ENCODE results near the gene COBL.

The COBL gene

DNA sequence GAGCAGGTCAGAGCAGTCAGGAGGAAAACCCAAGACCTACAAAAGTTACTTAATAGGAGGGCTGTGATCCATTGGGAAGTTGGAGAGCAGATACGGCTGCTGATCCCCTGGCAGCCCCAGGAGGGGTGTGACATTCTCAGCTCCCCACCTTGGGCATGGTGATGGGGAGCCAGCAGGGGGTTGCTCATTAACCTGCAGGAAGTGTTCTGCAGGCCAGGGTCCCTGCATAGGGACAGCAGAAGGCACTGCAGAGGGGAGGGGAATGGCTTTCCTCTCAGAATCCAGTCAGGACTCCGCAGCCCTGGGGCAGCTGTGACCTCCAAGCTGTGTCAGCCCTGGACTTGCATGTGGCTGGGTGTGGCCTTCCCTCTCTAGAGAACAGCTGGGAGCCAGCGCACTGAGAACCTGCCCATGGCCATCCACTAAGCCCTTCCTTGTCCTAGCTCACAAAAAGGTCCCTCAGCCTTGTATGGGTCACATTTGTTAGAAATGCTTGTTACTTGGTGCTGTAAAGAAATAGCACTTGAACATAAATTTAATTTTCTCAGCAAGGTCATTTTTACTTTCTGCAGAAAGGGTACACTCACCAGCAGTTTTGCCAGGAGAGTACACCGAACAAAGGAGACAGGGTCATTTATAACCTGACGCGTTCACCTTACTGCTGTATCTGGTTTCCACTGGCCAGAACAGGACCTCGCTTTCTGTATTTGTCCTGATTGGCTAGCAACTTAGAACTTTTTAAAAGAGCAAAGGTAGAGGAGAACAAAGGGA lies 169.6 kb downstream of the COBL start:
- no peak for DNase-seq (ENCODE audit: low read depth in 2 of 2)

- no peak for DNase-seq (ENCODE audit: low read depth in 2 of 2)
Observed at GRCh38 chr7:51144178-51144577, 172.4 kb downstream of the COBL start.

DNA sequence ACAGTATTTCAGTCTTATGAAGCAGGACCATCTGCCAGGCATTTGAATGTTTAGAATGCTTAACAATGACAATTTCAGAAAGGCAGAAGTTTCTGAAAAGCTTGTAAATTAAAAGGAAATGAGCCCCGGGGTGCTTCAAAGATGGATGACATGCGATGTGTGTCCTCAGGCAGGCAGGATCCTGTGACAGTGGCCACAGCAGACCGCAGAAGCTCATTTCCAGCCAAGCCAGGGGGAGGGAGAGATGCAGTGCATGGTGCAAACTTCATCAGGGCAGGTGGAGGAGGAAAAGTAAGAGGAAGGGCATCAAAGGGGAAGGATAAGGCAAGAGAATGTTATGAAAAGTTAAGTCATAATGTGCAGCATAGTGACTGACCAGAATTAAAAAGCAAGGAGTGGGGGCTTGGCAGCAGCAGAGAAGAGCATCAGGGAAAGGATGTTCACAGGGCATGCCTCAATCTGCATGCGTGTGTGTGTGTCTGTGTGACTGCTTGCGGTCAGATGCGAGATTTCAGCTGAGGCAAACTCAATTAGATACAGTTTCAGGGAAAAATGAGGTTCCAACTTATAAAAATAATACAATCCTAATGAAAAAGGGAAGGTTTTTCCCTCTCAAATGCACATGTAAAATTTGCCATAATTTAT lies 173.7 kb downstream of the COBL start:
- DNase-seq (ENCODE audit: low read depth in 2 of 2), result no peak

DNA sequence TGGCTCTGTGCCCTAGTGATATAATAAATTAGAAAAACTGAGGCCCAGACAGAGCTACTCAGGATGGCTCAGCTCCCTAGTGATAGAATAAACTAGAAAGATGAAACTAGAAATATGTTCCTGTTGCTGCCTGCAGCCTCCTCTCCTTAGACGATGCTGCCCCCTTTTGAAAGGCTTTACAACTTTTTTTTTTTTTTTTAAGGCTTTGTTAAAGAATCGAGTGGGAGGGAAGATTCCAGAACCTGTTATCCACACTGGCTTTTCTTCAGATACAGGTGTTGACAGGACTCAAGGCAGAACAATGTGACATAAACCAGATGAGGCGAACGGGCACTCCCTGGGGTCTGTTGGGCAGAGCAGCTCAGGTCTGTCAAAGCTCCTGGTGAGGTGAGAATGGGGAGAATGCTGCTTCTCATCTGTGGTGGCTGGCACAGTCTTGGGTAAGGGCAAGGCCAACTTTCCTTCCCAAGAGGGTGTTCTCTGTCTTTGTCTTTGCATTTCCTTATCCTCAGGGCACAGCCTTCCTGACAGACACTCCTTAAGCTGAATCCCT lies 175.1 kb downstream of the COBL start:
- DNase-seq (ENCODE audit: low read depth in 2 of 2), result no peak

DNA sequence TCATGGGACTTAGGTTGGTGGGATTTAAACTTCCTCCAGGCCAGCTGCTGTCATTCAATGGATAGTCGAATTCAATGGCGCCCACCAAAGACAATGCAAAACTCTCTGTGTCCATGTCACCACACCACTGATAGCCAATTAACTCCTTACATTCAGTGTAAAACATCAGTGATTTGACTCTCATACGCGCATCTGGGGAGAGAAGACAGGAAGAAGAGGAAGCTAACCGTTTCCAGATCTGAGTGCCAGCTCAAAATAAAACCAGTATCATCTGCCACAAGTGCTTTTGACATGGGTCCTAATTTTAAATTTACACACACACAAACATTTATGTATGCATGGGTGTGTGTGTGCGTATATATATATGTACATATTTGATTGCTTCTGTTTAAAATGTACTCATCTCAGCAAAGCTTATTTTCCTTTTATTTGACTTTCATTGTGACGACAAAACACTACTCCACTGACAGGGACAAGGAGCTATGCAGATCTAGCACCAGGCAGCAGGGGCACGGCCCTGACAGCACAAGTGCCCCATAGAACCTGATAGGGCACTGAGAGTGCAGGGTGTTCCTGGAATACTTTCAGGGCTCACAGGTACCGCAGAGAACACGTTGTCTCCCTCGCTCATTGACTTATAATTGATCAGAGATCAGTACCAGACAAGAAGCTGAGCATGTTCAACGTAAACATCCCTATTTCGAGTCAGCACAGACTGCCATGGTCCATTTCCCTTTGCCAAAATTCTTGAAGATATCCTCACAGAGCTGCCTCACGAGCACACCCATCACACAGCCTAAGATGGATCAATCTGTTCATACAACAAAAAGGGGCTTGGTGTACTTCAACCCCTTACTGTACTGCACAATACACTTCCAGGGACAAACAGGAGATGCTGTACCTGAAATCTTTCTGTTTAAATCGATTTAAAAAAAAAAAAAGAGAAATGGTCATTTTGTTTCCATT lies 176.1 kb downstream of the COBL start:
- no peak for DNase-seq (ENCODE audit: low read depth in 2 of 2)

- no peak for DNase-seq (ENCODE audit: low read depth in 2 of 2)
Observed at GRCh38 chr7:51139796-51140195, 176.8 kb downstream of the COBL start.

DNA sequence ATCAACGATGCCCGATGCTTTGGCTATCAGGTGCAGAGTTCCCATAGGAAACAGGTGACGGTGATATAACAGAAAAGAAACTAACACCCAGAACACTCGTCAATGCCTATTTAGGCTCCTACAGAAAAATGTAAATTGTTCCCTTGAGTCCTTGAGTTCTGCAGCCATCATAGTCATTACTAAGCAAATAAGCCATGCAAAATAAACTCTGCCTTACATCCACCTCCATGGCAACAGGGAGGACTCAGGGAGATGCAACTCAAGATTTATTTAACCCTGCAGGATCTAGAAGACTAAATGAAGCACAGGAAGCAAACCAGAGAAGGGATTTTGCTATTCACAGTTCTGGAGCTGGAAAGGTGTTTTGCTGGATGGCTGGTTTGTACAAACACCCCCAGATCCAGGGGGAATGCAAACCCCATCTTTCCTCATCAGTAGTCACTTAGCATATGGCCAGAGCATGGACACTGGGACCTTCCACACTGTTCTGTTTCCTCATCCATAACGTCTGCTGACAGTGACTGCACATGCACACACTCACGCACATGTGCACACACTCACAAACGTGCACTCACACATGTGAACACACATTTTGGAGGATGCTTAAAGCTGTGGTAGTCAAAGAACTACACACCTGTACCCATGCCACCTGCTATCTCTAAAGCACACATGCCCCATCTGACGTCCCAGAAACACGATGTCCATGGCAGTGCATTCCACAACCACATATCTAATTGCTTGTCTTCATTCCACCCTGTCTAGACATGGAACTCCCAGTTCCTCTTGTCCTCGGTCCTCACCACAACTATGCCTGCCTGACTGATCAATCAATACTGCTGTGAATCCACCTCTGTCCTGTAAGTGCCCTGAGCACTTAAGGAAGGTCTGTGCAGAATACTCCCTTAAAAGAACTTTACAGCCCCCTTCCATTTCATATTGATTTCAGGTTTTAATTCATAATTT lies 178.2 kb downstream of the COBL start:
- DNase-seq (ENCODE audit: low read depth in 2 of 2), result no peak

DNA sequence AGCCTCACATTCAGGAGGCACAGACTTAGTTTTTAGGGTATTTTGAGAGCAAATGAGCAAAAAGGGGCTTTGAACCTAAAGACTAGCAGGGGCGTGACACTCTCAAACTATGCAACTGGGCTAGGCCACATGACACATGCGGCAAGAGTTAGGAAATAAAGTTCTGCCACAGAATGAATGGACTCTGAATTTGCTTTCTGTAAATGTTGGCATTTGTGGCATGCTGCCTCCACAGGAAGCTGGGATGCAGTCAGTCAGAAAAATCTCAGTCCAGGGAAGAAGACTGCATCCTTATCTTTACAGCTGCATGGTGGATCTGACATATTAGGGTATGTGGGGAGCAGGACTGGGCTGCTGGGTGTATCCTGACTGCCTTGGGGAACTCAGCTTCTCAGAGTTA lies 181.0 kb downstream of the COBL start:
- DNase-seq (ENCODE audit: low read depth in 2 of 2), result no peak

GRCh38 chr7:51134013-51134441 lies 182.6 kb downstream of the COBL start:
- DNase-seq (ENCODE audit: low read depth in 2 of 2), result no peak

- DNase-seq (ENCODE audit: low read depth in 2 of 2), result no peak
Observed at GRCh38 chr7:51132661-51133060, 183.9 kb downstream of the COBL start.

GRCh38 chr7:51129527-51130472 lies 186.8 kb downstream of the COBL start:
- DNase-seq (ENCODE audit: low read depth in 2 of 2), result no peak

DNA sequence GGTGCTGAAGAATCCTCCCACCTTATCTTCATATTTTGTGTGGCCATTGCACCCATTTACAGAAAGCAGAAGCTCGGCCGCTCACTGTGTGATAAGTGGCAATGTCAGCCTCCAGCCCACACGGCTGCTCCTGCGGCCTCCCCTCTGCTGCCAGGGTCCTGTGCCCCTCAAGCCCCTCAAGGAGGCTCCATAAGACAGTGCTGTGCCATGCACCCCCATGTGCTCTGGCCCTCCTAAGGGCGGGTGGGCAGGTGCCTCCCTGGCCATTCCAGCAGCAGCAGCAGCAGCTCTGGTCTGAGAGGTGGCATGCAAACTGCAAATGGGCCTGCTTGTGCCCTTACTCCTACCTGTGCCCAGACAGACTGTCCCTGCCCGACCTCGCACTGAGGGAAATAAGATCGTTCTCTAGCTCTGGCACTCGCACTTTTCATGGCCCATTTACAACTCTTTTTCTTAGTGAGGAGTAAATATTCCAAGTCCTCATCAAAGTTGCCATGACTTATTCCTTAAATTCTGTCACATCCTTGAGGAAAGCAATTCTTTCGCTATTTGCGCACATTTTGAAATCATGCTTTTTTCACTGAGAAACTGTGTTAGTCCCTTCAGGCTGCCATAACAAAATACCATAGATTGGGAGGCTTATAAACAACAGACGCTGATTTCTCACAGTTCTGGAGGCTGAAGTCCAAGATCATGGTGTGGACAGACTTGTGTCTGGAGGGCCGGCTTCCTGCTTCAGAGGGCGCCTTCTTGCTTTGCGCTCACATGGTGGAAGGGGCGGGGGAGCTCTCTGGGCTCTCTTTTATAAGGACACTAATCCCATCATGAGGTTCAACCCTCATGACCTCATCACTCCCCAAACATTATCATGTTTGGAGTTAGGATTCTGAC lies 187.8 kb downstream of the COBL start:
- no peak for DNase-seq (ENCODE audit: low read depth in 2 of 2)

DNA sequence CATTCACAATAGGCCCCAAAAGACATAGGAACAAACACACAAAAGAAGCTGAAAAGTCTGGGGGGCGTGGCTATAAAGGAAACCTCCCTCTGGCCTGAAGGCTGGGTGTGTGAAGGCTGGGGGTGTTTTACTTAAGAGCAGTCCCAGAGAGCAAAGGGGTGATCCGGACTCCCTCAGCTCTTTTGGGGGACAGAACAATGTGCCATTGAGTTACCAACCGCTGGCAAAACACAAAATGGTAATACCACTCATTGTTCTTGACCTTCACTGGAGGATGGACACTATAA lies 189.0 kb downstream of the COBL start:
- DNase-seq (ENCODE audit: low read depth in 2 of 2), result no peak

DNA sequence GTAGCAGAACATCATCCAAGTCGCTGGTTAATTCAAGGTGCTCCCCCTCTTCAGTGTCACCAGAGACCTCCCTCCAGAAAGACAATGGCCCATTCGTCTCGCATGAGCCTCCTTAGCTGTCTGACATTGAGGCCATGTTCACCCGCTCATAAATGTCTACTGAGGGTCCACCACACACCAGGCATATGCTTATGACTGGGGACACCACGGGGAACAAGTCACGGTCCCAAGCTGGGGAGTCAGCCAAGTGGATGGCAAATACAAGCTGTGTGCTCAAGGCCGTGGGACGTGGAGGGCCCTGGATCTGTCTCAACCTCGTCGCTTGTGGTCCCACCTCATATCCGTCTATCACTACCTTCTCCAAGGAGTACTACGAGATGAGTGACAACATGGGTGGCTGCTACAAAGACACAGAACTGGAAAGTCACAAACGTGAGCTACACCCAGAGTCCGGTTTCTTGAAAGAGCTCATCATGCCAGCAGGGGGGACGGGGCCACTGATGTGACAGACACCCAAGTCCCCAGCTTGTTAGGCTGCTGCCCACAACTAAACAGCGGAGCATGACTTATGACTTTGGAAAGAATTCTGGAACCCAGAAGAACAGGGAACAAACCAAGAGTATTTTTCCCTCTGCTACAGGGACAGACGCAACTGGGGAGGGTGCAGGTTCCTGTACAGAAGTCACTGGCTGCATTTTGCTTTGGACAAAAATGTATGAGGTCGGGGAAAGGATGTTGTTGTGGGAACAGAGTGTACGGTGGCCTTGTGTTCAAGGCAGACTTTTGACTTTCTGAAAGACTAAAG lies 189.6 kb downstream of the COBL start:
- DNase-seq (ENCODE audit: low read depth in 2 of 2), result no peak

DNA sequence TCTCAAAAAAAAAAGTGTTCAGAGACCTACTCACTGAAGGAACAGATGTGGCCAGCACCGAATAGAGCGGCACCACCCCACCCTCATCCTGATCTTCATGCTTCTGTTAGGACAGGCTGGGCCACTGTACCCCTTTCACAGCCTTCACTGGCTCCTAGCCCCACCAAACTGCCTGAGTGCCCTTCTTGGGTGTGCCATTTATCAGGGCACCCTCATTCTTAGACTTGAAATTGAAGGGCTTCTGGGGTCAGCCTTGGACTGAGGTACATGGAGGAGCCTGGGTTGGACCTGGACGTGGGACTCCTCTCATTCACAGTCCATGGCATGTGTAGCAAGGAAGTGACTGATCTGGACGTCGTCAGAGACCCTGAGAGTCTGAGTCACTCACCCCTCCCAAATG lies 190.3 kb downstream of the COBL start:
- DNase-seq (ENCODE audit: low read depth in 2 of 2), result no peak

DNA sequence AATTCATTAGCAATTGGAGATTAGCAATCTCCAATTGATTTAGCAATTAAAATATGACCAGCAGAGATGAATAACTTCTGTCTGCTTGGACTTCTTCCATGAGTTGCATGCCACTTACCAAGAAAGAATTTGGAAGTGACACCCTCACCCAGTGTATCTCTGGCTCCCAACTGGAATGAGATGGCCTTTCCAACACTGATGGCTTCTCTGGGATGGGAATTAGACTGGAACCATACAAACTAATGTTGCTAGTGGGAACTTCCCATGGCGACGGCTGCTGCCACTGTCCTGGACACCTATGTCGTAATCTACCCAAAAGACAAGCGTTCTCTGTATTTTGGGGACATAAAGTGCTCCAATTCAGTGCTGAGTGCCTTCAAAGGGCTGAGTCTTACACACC lies 192.3 kb downstream of the COBL start:
- no peak for DNase-seq (ENCODE audit: low read depth in 2 of 2)

DNA sequence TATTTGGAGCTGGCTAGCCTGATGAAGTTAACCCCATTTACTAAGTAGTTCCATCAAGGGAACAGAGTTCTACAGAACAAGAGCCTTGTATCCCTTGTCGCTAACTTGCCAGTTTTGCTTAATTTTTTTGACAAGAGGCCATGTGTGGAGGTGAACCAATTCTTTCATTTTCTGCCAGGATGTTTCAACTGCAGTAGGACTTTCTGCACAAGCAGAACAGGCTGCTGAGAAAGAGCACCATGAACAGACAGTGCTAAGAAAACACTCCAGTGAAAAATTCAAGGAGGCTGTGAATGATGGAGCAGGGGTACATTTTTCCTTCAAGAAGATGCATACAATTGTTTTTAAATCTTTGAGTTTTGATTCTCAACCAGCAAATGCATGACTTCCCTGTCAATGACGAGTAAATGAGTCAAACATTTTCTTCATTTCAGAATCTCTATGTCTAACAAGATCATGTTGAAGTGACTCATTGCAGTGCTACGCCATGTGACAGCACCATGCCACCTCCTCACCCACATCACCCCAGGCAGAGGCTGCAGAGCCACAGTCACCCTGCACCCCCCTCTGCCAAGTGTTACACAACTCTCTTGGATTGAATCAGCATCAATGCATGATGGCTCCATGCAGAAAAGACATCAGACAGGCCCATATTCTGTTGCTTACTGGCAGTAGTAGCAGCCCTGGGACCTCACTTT lies 193.1 kb downstream of the COBL start:
- peak; percentile 6 to 11 for DNase-seq (ENCODE audit: low read depth in 2 of 2)
